OCI-LY7 (cell line): ENCODE results near the gene AFF3. TPM values are rescaled to one million over a fixed set of nuclear protein-coding genes. Genes with fewer than 3 reads are reported as not detected.

ENCODE experiments used
- BruUV-seq: library from RNA; stranded (reverse); fragments of 400-500 nt; replicated peaks from 2 replicates; lab custom pipeline; 2021; lab: Mats Ljungman, UMichigan
- CTCF ChIA-PET: fragments of 300-600 bp; sonication (Branson Sonifier 250); formaldehyde crosslinking; loops from one replicate; lab custom pipeline; 2022; ENCODE audit warnings: antibody characterized with exemption; ENCODE audit not compliant: unreplicated experiment; lab: Charles Lee
- POLR2A ChIA-PET: fragments of 300-600 bp; sonication (Branson Sonifier 250); formaldehyde crosslinking; loops from one replicate; lab custom pipeline; 2022; ENCODE audit warnings: antibody characterized with exemption; lab: Charles Lee
- DNase-seq: peaks from one replicate; pipeline ENCODE4 v3.0.0-alpha.2; 2015; ENCODE audit warnings: low spot score
- H2AFZ ChIP-seq: fragments of 200-600 bp; sonication (generic), shearing (Covaris generic); 2 replicates; pipeline ENCODE4 v1.6.1; 2014; ENCODE audit warnings: mild to moderate bottlenecking, antibody characterized with exemption, low read length, moderate library complexity
- H3K27ac ChIP-seq: fragments of 200-600 bp; sonication (generic); 2 replicates; pipeline ENCODE4 v1.5.1; 2014; ENCODE audit warnings: mixed run types, low read depth, mild to moderate bottlenecking, moderate library complexity, low read length, inconsistent platforms; ENCODE audit not compliant: poor library complexity, severe bottlenecking
- H3K36me3 ChIP-seq: fragments of 200-600 bp; sonication (generic); 2 replicates; pipeline ENCODE4 v1.6.1; 2014; ENCODE audit warnings: mild to moderate bottlenecking, antibody characterized with exemption, low read length, moderate library complexity, mixed read lengths; ENCODE audit not compliant: insufficient read depth
- H3K4me1 ChIP-seq: fragments of 200-600 bp; sonication (generic); 2 replicates; pipeline ENCODE4 v1.5.1; 2014; ENCODE audit warnings: mild to moderate bottlenecking, low read length; ENCODE audit not compliant: insufficient read depth, poor library complexity, severe bottlenecking
- H3K4me2 ChIP-seq: fragments of 200-600 bp; sonication (generic); 2 replicates; pipeline ENCODE4 v1.6.1; 2014; ENCODE audit warnings: mild to moderate bottlenecking, low read length
- H3K4me3 ChIP-seq: fragments of 200-600 bp; sonication (generic); 2 replicates; pipeline ENCODE4 v1.5.1; 2014; ENCODE audit warnings: mild to moderate bottlenecking, low read depth, low read length; ENCODE audit not compliant: poor library complexity, severe bottlenecking
- H3K79me2 ChIP-seq: fragments of 200-600 bp; sonication (generic); 2 replicates; pipeline ENCODE4 v1.6.1; 2016; ENCODE audit warnings: low read depth, mild to moderate bottlenecking, low read length, moderate library complexity, mixed read lengths; ENCODE audit not compliant: insufficient read depth
- H3K9me2 ChIP-seq: fragments of 200-600 bp; sonication (generic); 2 replicates; pipeline ENCODE4 v1.6.1; 2016; ENCODE audit warnings: mild to moderate bottlenecking, low read length, mixed read lengths; ENCODE audit not compliant: insufficient read depth
- H3K9me3 ChIP-seq: fragments of 200-600 bp; sonication (generic); 2 replicates; pipeline ENCODE4 v1.6.1; 2014; ENCODE audit warnings: mild to moderate bottlenecking, mixed run types, low read length, mixed read lengths
- H4K20me1 ChIP-seq: fragments of 200-600 bp; sonication (generic); 2 replicates; pipeline ENCODE4 v1.6.1; 2014; ENCODE audit warnings: mild to moderate bottlenecking, antibody characterized with exemption, low read length, moderate library complexity, mixed read lengths; ENCODE audit not compliant: insufficient read depth
- EZH2phosphoT487 ChIP-seq: fragments of 200-600 bp; sonication (generic); IDR thresholded peaks from 2 replicates; pipeline ENCODE4 v1.6.1; 2018; ENCODE audit warnings: low read depth, borderline replicate concordance, mild to moderate bottlenecking, mixed run types, antibody characterized with exemption, low read length, moderate library complexity, mixed read lengths
- intact Hi-C: fragments of 100-400 bp; cut with micrococcal nuclease; formaldehyde crosslinking; loops from one replicate; pipeline ENCODE4 v1.10.0; 2022; ENCODE audit not compliant: unreplicated experiment
- total RNA-seq, 2 experiments: library from RNA; depleted of rRNA in 1 of 2; stranded (reverse); fragments of >200 nt in 1 of 2; shearing (Covaris generic) in 1 of 2; gene quantifications; 2 replicates each; pipeline ENCODE4 v1.2.3, GENCODE V29; 2014 to 2022
- TF ChIP-seq, protein P1 (sequence below): fragments of 200-600 bp; sonication (generic); conservative IDR thresholded peaks from 2 replicates; pipeline ENCODE4 v1.5.1; 2014; ENCODE audit warnings: mild to moderate bottlenecking, antibody characterized with exemption, low read length, moderate library complexity, mixed read lengths

The AFF3 gene
- total RNA-seq, 2 experiments from 2014 or later, result 131 to 133 TPM

GRCh38 chr2:99856119-99856518, 286.3 kb downstream of the AFF3 start:
- ChIA-PET POLR2A (no interaction called here), CTCF (no interaction called here)
- H3K9me2 ChIP-seq, result no peaks in the 10 kb centered on the region
- no TSS peak for BruUV-seq
- H3K79me2 ChIP-seq, result peaks cover 18% of the 10 kb centered on the region; the same call in 1 of the 2 replicates
- H3K4me1 ChIP-seq, result peaks cover 20% of the 10 kb centered on the region
- H3K36me3 ChIP-seq, result peaks cover 11% of the 10 kb centered on the region
- no peak for DNase-seq
- H2AFZ ChIP-seq, result no peak overlapping the region
- intact Hi-C loops, result no loop called here
- TF ChIP-seq EZH2phosphoT487, result no peak
- TF ChIP-seq, protein P1, sequence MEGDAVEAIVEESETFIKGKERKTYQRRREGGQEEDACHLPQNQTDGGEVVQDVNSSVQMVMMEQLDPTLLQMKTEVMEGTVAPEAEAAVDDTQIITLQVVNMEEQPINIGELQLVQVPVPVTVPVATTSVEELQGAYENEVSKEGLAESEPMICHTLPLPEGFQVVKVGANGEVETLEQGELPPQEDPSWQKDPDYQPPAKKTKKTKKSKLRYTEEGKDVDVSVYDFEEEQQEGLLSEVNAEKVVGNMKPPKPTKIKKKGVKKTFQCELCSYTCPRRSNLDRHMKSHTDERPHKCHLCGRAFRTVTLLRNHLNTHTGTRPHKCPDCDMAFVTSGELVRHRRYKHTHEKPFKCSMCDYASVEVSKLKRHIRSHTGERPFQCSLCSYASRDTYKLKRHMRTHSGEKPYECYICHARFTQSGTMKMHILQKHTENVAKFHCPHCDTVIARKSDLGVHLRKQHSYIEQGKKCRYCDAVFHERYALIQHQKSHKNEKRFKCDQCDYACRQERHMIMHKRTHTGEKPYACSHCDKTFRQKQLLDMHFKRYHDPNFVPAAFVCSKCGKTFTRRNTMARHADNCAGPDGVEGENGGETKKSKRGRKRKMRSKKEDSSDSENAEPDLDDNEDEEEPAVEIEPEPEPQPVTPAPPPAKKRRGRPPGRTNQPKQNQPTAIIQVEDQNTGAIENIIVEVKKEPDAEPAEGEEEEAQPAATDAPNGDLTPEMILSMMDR, result no peak
- no peaks in the 10 kb centered on the region for H4K20me1 ChIP-seq
- no peak overlapping the region for H3K27ac ChIP-seq
- no peaks in the 10 kb centered on the region for H3K9me3 ChIP-seq
- H3K4me3 ChIP-seq, result no peak overlapping the region
- H3K4me2 ChIP-seq, result no peak overlapping the region

GRCh38 chr2:99854236-99854852, 288.0 kb downstream of the AFF3 start:
- no peaks in the 10 kb centered on the region for H4K20me1 ChIP-seq
- no peak for DNase-seq
- no TSS peak for BruUV-seq
- H3K4me1 ChIP-seq, result peaks cover 6% of the 10 kb centered on the region
- H3K9me2 ChIP-seq, result no peaks in the 10 kb centered on the region
- H3K27ac ChIP-seq, result no peak overlapping the region
- no peak overlapping the region for H3K4me2 ChIP-seq
- CTCF ChIA-PET, result no interaction called here
- peaks cover 4% of the 10 kb centered on the region; the same call in 1 of the 2 replicates for H3K79me2 ChIP-seq
- no peak overlapping the region for H2AFZ ChIP-seq
- intact Hi-C loops, result no loop called here
- POLR2A ChIA-PET, result no interaction called here
- no peak for TF ChIP-seq EZH2phosphoT487
- TF ChIP-seq, protein P1, result no peak
- peaks cover 11% of the 10 kb centered on the region for H3K36me3 ChIP-seq
- no peaks in the 10 kb centered on the region for H3K9me3 ChIP-seq
- H3K4me3 ChIP-seq, result no peak overlapping the region

- intact Hi-C loops, result no loop called here
- BruUV-seq, result no TSS peak
- POLR2A ChIA-PET, result no interaction called here
- Histone ChIP-seq H3K79me2 (peaks cover 4% of the 10 kb centered on the region; the same call in 1 of the 2 replicates), H3K36me3 (peaks cover 15% of the 10 kb centered on the region), H3K4me2 (no peak overlapping the region), H3K9me2 (no peaks in the 10 kb centered on the region), H3K4me1 (no peaks in the 10 kb centered on the region), H3K27ac (no peak overlapping the region), H3K9me3 (no peaks in the 10 kb centered on the region), H2AFZ (no peak overlapping the region), H3K4me3 (no peak overlapping the region), H4K20me1 (no peaks in the 10 kb centered on the region)
- DNase-seq, result no peak
- TF ChIP-seq, protein P1, result no peak
- TF ChIP-seq EZH2phosphoT487, result no peak
- CTCF ChIA-PET, result no interaction called here
Measured at GRCh38 chr2:99852956-99853355, 289.4 kb downstream of the AFF3 start.
